AG04450 (cell line): Measurements from ENCODE around the gene CABP7. TPM values are rescaled to one million over a fixed set of nuclear protein-coding genes. Genes with fewer than 3 reads are reported as not detected.

Experiments used
- CTCF ChIA-PET: fragments of 300-600, 350-600 bp; formaldehyde crosslinking; extraction: SDS; loops from one replicate; lab custom pipeline; 2022; ENCODE audit warnings: antibody characterized with exemption, inconsistent platforms; lab: Charles Lee
- POLR2A ChIA-PET: fragments of 350-600 bp; formaldehyde crosslinking; extraction: SDS; loops from one replicate; lab custom pipeline; 2021; ENCODE audit warnings: antibody characterized with exemption, inconsistent platforms; lab: Yijun Ruan, JAX
- DNase-seq: peaks from one replicate; pipeline ENCODE4 v3.0.0-alpha.2; 2011; ENCODE audit warnings: low read depth, low spot score
- H3K27ac ChIP-seq: one replicate; pipeline ENCODE4 v1.5.1; 2012; ENCODE audit warnings: low read depth, low read length, control low read depth
- H3K27me3 ChIP-seq: one replicate; pipeline ENCODE4 v1.6.0; 2012; ENCODE audit warnings: low read length; ENCODE audit not compliant: control insufficient read depth, insufficient read depth
- H3K4me3 ChIP-seq: 2 replicates; pipeline ENCODE4 v1.5.1; 2011; ENCODE audit warnings: mild to moderate bottlenecking, low read depth, low read length, control low read depth
- H3K9me3 ChIP-seq: 2 replicates; pipeline ENCODE4 v1.5.1; 2012; ENCODE audit warnings: low read length; ENCODE audit not compliant: control insufficient read depth, insufficient read depth
- polyA plus RNA-seq: library from polyadenylated mRNA; depleted of rRNA; stranded (reverse); fragments of >200 nt; gene quantifications from 2 replicates; pipeline ENCODE4 v1.2.3, GENCODE V29; 2011
- TF ChIP-seq, protein P1 (sequence below): IDR thresholded peaks from 2 replicates; pipeline ENCODE4 v1.5.1; 2011; ENCODE audit warnings: low read depth, low read length, control low read depth, inconsistent platforms

The CABP7 gene
- polyA plus RNA-seq, 1 experiment = not detected

DNA sequence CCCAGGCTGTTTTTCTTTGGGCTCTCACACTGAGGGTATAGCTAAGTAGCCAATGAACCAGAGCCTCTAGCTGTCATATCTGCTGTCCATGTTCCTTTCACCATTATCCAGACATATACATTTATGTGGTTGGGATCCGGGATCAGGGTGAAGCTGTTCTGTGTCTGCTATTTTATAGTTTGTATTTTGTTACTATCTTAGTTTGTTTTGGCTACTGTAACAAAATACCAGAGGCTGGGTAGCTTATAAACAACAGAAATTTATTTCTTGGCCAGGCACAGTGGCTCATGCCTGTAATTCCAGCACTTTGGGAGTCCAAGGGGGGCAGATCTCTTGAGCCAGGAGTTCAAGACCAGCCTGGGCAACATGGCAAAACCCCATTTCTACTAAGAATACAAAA, 40.5 kb upstream of the CABP7 start:
- CTCF ChIA-PET = interaction anchor here (1.0 to 1.6 kb wide), 3 partner anchors 10 to 409 kb away, joined by 3 to 5 read pairs (median 5); no protein-coding TSS in a partner anchor
- H3K9me3 ChIP-seq = no peaks in the 10 kb centered on the region
- no peaks in the 10 kb centered on the region for H3K27me3 ChIP-seq
- TF ChIP-seq, protein P1, sequence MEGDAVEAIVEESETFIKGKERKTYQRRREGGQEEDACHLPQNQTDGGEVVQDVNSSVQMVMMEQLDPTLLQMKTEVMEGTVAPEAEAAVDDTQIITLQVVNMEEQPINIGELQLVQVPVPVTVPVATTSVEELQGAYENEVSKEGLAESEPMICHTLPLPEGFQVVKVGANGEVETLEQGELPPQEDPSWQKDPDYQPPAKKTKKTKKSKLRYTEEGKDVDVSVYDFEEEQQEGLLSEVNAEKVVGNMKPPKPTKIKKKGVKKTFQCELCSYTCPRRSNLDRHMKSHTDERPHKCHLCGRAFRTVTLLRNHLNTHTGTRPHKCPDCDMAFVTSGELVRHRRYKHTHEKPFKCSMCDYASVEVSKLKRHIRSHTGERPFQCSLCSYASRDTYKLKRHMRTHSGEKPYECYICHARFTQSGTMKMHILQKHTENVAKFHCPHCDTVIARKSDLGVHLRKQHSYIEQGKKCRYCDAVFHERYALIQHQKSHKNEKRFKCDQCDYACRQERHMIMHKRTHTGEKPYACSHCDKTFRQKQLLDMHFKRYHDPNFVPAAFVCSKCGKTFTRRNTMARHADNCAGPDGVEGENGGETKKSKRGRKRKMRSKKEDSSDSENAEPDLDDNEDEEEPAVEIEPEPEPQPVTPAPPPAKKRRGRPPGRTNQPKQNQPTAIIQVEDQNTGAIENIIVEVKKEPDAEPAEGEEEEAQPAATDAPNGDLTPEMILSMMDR = no peak
- H3K27ac ChIP-seq = no peak overlapping the region
- POLR2A ChIA-PET = no interaction called here
- H3K4me3 ChIP-seq = no peak overlapping the region
- no peak for DNase-seq

DNA sequence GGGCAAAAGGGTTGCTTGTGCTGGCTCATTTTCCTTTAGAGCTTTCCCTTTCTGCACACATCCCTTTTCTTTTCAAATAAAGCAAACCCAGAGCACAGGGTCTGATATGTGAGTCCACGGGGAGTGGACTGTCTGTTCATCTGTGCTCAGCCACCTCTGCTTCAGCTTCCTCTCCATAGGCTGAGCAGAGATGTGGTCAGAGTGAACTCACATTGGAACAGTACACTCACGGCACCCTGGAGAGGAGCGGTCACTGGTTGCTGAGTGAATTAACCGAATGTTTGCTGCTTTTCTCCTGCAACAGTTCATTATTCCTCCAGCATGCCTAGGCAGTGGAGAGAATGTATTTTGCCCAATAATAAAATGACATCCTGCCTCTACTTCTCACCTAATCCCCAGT, 36.3 kb upstream of the CABP7 start:
- ChIA-PET CTCF (interaction anchor here (1.1 kb wide), 1 partner anchor 405 kb away, joined by 4 read pairs; no protein-coding TSS in a partner anchor), POLR2A (no interaction called here)
- H3K4me3 ChIP-seq = no peak overlapping the region
- H3K9me3 ChIP-seq = no peaks in the 10 kb centered on the region
- no peaks in the 10 kb centered on the region for H3K27me3 ChIP-seq
- H3K27ac ChIP-seq = no peak overlapping the region
- no peak for DNase-seq
- TF ChIP-seq, protein P1 = no peak

DNA sequence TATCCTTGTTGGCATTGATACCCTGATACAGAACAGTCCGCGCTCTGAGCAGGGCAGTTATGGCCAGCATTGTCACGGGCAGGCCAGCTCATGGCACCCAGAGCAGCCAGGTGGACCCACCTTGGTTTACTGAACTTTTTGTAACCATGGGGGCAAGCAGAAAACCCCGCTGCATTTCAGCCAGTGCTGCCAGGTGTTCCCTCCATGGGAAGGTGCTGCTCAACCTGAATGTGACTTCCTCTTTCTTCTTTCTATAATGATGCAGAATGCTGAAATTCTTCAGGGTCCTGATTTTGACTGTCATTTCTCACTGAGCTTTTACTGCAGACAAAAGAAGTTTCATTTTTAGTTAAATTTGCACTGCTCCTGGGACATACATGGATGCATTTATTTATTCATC, 35.6 kb upstream of the CABP7 start:
- TF ChIP-seq, protein P1 = no peak
- CTCF ChIA-PET = no interaction called here
- no peak overlapping the region for H3K4me3 ChIP-seq

DNA sequence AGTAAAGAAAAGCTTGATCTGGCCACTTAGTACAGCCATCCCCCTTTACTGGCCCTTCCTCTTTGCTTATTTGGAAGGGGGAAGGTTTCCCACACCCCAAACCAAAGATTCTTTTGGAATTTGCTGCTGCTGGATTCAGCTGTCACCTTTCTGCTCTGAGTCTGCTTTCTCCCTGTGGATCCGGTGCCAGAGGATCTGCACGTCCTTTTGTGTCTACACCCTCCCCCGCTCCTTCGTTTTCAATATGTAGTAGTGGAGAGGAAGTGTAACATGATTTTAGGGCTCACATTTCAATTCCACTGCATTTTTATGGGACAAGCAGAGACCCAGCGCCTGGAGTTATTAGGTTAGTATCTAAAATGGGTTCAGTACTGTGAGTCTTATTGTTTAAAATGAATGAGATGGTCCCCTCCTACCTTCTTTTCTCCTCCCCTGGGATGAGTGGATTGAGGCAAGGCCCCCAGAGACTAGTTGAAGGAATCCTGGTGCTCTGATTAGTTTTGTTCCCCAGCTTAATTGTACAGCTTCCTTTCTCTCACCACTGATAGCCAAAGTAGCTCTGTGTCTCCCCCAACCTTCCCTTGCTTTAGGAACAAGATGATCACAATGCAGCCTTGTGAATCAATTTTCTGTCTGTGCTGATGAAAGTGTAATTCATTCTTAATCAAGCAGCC, 30.5 kb upstream of the CABP7 start:
- ChIA-PET CTCF (interaction anchor here (0.7 to 4.3 kb wide), 21 partner anchors 9 to 566 kb away, joined by 3 to 35 read pairs (median 5); partner anchors contain the start of genes UQCR10 and ZMAT5), POLR2A (interaction anchor here (0.5 to 0.9 kb wide), 4 partner anchors 121 to 400 kb away, joined by 4 to 8 read pairs (median 4); partner anchors contain the start of gene THOC5)
- Histone ChIP-seq H3K27me3 (no peaks in the 10 kb centered on the region), H3K4me3 (no peak overlapping the region), H3K9me3 (no peaks in the 10 kb centered on the region), H3K27ac (no peak overlapping the region)
- DNase-seq = no peak
- TF ChIP-seq, protein P1 = no peak

More for the DNA sequence above, 35.6 kb upstream of the CABP7 start:
- Histone ChIP-seq H3K27ac (no peak overlapping the region), H3K9me3 (no peaks in the 10 kb centered on the region), H3K27me3 (no peaks in the 10 kb centered on the region)
- no peak for DNase-seq
- POLR2A ChIA-PET = no interaction called here

DNA sequence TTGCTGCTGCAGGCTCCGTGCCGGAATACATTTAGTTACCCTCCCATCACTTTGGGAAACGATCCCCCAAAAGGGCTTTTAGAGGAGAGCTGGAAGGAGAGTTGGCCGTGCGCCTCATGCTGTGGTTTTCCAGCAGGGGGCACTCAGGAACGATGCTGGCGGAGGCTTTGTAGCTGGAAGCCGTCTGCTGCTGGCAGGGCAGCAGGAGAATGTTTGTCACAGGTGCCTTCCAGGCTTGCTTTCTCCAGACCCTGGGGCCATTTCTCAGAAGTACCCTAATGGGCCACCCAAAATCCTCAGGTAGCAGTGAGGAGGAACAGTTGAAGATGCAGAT, 30.0 kb upstream of the CABP7 start:
- Histone ChIP-seq H3K9me3 (no peaks in the 10 kb centered on the region), H3K4me3 (no peak overlapping the region), H3K27me3 (no peaks in the 10 kb centered on the region), H3K27ac (no peak overlapping the region)
- TF ChIP-seq, protein P1 = peak; percentile 90
- peak; percentile 16 for DNase-seq
- ChIA-PET CTCF (interaction anchor here (0.5 to 4.3 kb wide), 23 partner anchors 9 to 566 kb away, joined by 3 to 35 read pairs (median 4); partner anchors contain the start of genes UQCR10 and ZMAT5), POLR2A (interaction anchor here (0.5 to 0.9 kb wide), 3 partner anchors 121 to 399 kb away, joined by 4 to 8 read pairs (median 5); partner anchors contain the start of gene THOC5)
